ENCODE results near the gene UBE2R2. TPM values are rescaled to one million over a fixed set of nuclear protein-coding genes. Genes with fewer than 3 reads are reported as not detected.

UBE2R2 gene
- total and polyA plus RNA-seq, 2 of the 4 experiments (the other 2 are of a cell fraction): 12.7 to 24.8 TPM

DNA sequence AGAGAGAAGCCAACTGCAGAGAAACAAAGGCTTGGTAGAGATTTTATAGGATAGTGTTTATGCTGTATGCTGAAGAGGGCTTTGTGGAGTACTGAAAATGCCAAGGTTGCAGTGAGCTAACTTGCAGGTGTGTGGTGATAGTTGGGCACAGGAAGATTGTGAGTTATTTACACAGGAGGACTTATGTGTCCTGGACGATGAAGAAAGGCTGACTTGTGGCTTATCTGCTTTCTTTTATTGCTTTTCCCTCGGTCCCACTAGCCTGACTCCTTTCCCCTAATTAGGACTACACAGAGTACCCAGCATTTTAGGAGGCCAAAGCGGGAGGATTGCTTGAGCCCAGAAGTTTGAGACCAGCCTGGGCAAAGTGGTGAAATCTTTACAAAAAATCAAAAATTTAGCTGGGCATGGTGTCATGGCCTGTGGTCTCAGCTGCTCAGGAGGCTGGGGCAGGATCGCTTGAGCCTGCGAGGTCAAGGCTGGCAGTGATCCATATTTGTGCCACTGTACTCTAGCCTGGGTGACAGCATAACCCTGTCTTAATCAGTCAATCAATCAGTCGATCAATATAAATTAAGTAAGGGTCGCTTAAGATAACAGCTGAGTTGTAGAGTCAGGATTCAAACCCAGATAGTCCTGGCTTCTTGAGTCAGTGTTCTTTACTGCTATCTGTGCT, 61.9 kb downstream of the UBE2R2 start:
- no peak overlapping the region for H3K56ac ChIP-seq (ENCODE audit: extremely low read depth, insufficient read depth, low read length)
- H3K14ac ChIP-seq (replicated peaks; ENCODE audit: low read depth, low read length): no peak overlapping the region
- no peak overlapping the region for H2AFZ ChIP-seq (replicated peaks; ENCODE audit: low read length, poor library complexity)
- no peak overlapping the region for H3K4me2 ChIP-seq (ENCODE audit: low read depth, low read length)
- H3K9me3 ChIP-seq (ENCODE audit: control insufficient read depth, insufficient read depth, low read length): no peaks in the 10 kb centered on the region
- H4K20me1 ChIP-seq (ENCODE audit: insufficient read depth, low read length): peaks cover 74% of the 10 kb centered on the region
- H3K27ac ChIP-seq (ENCODE audit: insufficient read depth, low read length): no peak overlapping the region
- no peak overlapping the region for H3K9ac ChIP-seq (ENCODE audit: low read depth, low read length)
- ATAC-seq (ENCODE audit: low read depth) (no peak), DNase-seq (no peak)
- H2AK5ac ChIP-seq (ENCODE audit: low read depth, low read length): no peak overlapping the region
- peaks cover 22% of the 10 kb centered on the region for H3K9me1 ChIP-seq (ENCODE audit: insufficient read depth, low read length)
- H3K36me3 ChIP-seq (ENCODE audit: control insufficient read depth, insufficient read depth, low read length): no peaks in the 10 kb centered on the region
- no peak overlapping the region for H3K4me3 ChIP-seq (ENCODE audit: insufficient read depth, low read depth, low read length)
- no peak overlapping the region for H4K91ac ChIP-seq (ENCODE audit: insufficient read depth, low read depth, low read length)
- no peak overlapping the region for H3K4ac ChIP-seq (ENCODE audit: low read depth, low read length)
- in situ Hi-C loops (cut with MboI; ENCODE audit: low sequenced_read_pairs): no loop called here
- TF ChIP-seq MAFK (IDR thresholded peaks at IDR 0.05; ENCODE audit: low read depth, low read length): no peak
- no peak for TF ChIP-seq NFE2L2 (IDR thresholded peaks at IDR 0.05; ENCODE audit: low read depth, low read length)
- TF ChIP-seq POLR2A (IDR thresholded peaks at IDR 0.05; ENCODE audit: low read depth, low read length): no peak
- TF ChIP-seq CEBPB (IDR thresholded peaks at IDR 0.05; ENCODE audit: low read depth, low read length): no peak
- no peak for TF ChIP-seq RAD21 (IDR thresholded peaks at IDR 0.05; ENCODE audit: low read length)
- TF ChIP-seq MXI1 (IDR thresholded peaks at IDR 0.05; ENCODE audit: borderline replicate concordance, low read depth, low read length): no peak
- TF ChIP-seq CHD1 (IDR thresholded peaks at IDR 0.05; ENCODE audit: low read depth, low read length): no peak
- TF ChIP-seq MAZ (IDR thresholded peaks at IDR 0.05; ENCODE audit: borderline replicate concordance, low read depth, low read length): no peak
- TF ChIP-seq USF2 (IDR thresholded peaks at IDR 0.05; ENCODE audit: low read depth, low read length): no peak
- no peak for TF ChIP-seq SMC3 (IDR thresholded peaks at IDR 0.05; ENCODE audit: low read depth, low read length)
- no peak for TF ChIP-seq RCOR1 (IDR thresholded peaks at IDR 0.05; ENCODE audit: insufficient replicate concordance, low read length)
- no peak for TF ChIP-seq FOS (IDR thresholded peaks at IDR 0.05; ENCODE audit: low read depth, low read length)
- TF ChIP-seq CTCF (conservative IDR thresholded peaks at IDR 0.05; ENCODE audit: low read depth, low read length): no peak
- no peak for TF ChIP-seq RFX5 (IDR thresholded peaks at IDR 0.05; ENCODE audit: low read depth, low read length)
- no peak for TF ChIP-seq BHLHE40 (IDR thresholded peaks at IDR 0.05; ENCODE audit: low read depth, low read length)
- TF ChIP-seq ELK1 (IDR thresholded peaks at IDR 0.05; ENCODE audit: borderline replicate concordance, low read depth, low read length): no peak
- dilution Hi-C loops (cut with HindIII; ENCODE audit: low sequenced_read_pairs, unreplicated experiment): no loop called here
- H2BK5ac ChIP-seq (ENCODE audit: low read depth, low read length, poor library complexity, severe bottlenecking): no peak overlapping the region
- peaks cover 7% of the 10 kb centered on the region for H3K4me1 ChIP-seq (ENCODE audit: control insufficient read depth, insufficient read depth, low read length)
- BruUV-seq (replicated peaks): no TSS peak
- no peak overlapping the region for H4K5ac ChIP-seq (ENCODE audit: low read depth, low read length)
- H2AK9ac ChIP-seq (replicated peaks; ENCODE audit: low read depth, low read length, poor library complexity): no peak overlapping the region
- WGBS, 2 experiments (ENCODE audit: extremely low coverage in 2 of 2, insufficient read length in 1 of 2): 72% methylated on average over 2 of the region's 7 CpGs; no CpG with 5 or more reads in 1 of the 2 experiments
- H3K79me1 ChIP-seq (ENCODE audit: low read depth in 1 of 2, low read length in 2 of 2): peaks cover 15 to 75% of the 10 kb centered on the region in 2 experiments
- no peak overlapping the region for H3K23ac ChIP-seq (ENCODE audit: low read depth, low read length)
- POLR2A ChIA-PET (ENCODE audit: unreplicated experiment): interaction anchor here (0.6 kb wide), 1 partner anchor 17 kb away, joined by 11 read pairs; no protein-coding TSS in a partner anchor
- CTCF ChIA-PET: no interaction called here
- no peaks in the 10 kb centered on the region for H3K27me3 ChIP-seq (ENCODE audit: control insufficient read depth, insufficient read depth, low read length)
- H4K8ac ChIP-seq (ENCODE audit: low read depth in 2 of 2, low read length in 2 of 2): no peak overlapping the region
- intact Hi-C loops (cut with micrococcal nuclease): no loop called here
- no peak overlapping the region for H3K18ac ChIP-seq (ENCODE audit: low read depth, low read length)
- H2BK15ac ChIP-seq (ENCODE audit: low read depth, low read length): no peak overlapping the region
- no peak overlapping the region for H2BK20ac ChIP-seq (ENCODE audit: low read depth, low read length)
- no peak overlapping the region for H2BK120ac ChIP-seq (ENCODE audit: low read depth, low read length)
